A673 (cell line): ENCODE measurements around the gene LRR1.

ENCODE experiments used
- EZH2 ChIP-seq: fragments of 200-600 bp; sonication (generic); IDR thresholded peaks from 2 replicates; pipeline ENCODE4 v1.6.1; 2017; ENCODE audit warnings: borderline replicate concordance, low read depth, mild to moderate bottlenecking, mixed read lengths, antibody characterized with exemption, low read length; ENCODE audit not compliant: poor library complexity, severe bottlenecking
- TF ChIP-seq, protein P1 (sequence below): fragments of 300-800, 200-600 bp; sonication (generic); conservative IDR thresholded peaks from 2 replicates; pipeline ENCODE4 v1.5.1; 2017; ENCODE audit warnings: low read depth, mild to moderate bottlenecking, antibody characterized with exemption, low read length, moderate library complexity, mixed read lengths

GRCh38 chr14:49549446-49549845 lies 49.3 kb upstream of the LRR1 start:
- TF ChIP-seq, protein P1, sequence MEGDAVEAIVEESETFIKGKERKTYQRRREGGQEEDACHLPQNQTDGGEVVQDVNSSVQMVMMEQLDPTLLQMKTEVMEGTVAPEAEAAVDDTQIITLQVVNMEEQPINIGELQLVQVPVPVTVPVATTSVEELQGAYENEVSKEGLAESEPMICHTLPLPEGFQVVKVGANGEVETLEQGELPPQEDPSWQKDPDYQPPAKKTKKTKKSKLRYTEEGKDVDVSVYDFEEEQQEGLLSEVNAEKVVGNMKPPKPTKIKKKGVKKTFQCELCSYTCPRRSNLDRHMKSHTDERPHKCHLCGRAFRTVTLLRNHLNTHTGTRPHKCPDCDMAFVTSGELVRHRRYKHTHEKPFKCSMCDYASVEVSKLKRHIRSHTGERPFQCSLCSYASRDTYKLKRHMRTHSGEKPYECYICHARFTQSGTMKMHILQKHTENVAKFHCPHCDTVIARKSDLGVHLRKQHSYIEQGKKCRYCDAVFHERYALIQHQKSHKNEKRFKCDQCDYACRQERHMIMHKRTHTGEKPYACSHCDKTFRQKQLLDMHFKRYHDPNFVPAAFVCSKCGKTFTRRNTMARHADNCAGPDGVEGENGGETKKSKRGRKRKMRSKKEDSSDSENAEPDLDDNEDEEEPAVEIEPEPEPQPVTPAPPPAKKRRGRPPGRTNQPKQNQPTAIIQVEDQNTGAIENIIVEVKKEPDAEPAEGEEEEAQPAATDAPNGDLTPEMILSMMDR: no peak
- no peak for TF ChIP-seq EZH2
